ENCODE measurements around the gene NRROS.

DNA sequence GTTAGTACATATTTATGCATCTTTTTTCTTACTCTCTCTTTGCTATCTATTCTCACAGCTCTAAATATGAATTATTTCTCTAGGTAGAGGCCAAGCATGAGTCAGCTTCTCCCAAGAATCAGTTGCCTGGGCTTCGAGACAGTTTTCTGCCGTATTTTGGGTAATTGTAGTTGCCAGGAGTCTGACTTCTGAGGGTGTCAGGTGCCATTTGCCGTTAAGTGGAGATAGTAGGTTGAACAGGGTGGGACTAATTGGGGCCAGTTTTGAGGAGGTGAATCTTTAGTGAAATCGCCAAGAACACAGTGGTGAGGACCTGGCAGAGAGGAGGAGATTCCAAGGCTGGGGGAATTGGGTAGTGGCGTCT lies 7.8 kb upstream of the NRROS start:
- TF ChIP-seq ZNF317 (CRISPR knock-in tag; IDR thresholded peaks at IDR 0.05) = no peak
- no peak for TF ChIP-seq RAD21 (CRISPR knock-in tag; IDR thresholded peaks at IDR 0.05)
- no peak for TF ChIP-seq EZH2 (conservative IDR thresholded peaks at IDR 0.05; ENCODE audit: low read depth, low read length)
- no peak for TF ChIP-seq NCOA2 (CRISPR knock-in tag; IDR thresholded peaks at IDR 0.05)
- TF ChIP-seq ZNF646 (CRISPR knock-in tag; IDR thresholded peaks at IDR 0.05) = no peak
- TF ChIP-seq, protein P1, sequence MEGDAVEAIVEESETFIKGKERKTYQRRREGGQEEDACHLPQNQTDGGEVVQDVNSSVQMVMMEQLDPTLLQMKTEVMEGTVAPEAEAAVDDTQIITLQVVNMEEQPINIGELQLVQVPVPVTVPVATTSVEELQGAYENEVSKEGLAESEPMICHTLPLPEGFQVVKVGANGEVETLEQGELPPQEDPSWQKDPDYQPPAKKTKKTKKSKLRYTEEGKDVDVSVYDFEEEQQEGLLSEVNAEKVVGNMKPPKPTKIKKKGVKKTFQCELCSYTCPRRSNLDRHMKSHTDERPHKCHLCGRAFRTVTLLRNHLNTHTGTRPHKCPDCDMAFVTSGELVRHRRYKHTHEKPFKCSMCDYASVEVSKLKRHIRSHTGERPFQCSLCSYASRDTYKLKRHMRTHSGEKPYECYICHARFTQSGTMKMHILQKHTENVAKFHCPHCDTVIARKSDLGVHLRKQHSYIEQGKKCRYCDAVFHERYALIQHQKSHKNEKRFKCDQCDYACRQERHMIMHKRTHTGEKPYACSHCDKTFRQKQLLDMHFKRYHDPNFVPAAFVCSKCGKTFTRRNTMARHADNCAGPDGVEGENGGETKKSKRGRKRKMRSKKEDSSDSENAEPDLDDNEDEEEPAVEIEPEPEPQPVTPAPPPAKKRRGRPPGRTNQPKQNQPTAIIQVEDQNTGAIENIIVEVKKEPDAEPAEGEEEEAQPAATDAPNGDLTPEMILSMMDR (CRISPR knock-in tag; IDR thresholded peaks at IDR 0.05) = no peak
- TF ChIP-seq ZNF354B (CRISPR knock-in tag; IDR thresholded peaks at IDR 0.05) = no peak

Measured in HepG2 (cell line).